ENCODE data around the gene ZNF610.
A peak's percentile ranks its signal among the peaks of the same experiment; 100 is the strongest.
"Not testable (repeated sequence)": the region's sequence is repeated elsewhere in the genome, so short reads cannot be mapped to it uniquely, and the experiment has no call there.

The ZNF610 gene

DNA sequence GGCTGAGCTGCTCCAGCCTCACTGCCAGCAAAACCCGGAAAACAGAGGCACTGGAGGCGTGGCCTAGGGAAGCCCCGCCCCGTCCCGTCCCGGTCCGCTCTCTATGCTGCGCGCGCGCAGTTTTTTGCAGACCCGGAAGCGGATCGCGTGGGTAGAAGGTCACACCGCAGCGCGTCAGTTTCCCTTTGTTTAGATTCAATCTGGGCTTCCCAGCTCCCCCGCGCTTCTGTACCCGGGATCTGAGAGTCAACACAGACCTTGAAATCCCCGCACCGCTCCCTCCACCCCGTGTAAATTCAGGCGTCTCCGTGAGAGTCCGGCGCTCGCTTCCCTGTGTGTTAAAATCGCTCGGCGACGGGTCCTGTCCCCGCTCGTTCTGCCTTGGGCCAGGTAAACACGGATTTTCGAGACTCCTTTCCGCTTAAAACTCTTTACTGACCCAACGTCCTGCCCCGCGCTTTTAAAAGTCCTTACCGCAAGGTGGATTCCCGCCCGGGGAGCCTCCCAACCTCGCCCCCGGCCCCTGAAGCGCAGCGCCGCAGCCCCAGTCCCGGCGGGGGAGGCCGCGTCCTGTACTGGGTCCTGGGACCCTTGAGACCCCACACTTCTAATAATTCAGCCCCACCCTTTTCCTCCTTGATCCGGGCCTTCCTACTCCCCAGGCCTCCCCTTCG lies at the start of gene ZNF610:
TSS of gene ZNF610 (plus strand) at position 127 of the 674 bp plus-strand sequence. CDS start 12,930 bp downstream, outside the sequence.
- peak; percentile 87 for DNase-seq

- no peak for DNase-seq
Measured at GRCh38 chr19:52286256-52286655, 49.8 kb upstream of the ZNF610 start.

GRCh38 chr19:52291781-52292180 lies 44.3 kb upstream of the ZNF610 start:
- DNase-seq: no peak

- not testable (repeated sequence) for DNase-seq
Measured at GRCh38 chr19:52292946-52293345, 43.1 kb upstream of the ZNF610 start.

DNA sequence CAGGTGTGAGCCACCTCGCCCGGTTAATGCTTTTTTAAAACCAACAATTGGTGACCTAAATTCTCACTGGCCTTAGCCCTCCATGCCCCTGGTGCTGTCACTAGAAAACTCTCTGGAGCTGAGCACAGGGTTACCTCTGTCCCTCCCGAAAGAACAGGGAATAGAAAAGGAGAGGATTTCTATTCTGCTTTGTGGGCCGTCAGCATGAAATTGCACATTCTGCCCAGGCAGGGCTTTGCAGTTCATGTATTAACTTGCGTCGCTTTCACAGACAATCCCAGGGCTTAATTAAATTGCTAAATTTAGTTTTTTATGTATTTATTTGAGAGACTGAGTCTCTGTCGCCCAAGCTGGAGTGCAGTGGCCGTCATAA lies 39.7 kb upstream of the ZNF610 start:
- no peak for DNase-seq

DNA sequence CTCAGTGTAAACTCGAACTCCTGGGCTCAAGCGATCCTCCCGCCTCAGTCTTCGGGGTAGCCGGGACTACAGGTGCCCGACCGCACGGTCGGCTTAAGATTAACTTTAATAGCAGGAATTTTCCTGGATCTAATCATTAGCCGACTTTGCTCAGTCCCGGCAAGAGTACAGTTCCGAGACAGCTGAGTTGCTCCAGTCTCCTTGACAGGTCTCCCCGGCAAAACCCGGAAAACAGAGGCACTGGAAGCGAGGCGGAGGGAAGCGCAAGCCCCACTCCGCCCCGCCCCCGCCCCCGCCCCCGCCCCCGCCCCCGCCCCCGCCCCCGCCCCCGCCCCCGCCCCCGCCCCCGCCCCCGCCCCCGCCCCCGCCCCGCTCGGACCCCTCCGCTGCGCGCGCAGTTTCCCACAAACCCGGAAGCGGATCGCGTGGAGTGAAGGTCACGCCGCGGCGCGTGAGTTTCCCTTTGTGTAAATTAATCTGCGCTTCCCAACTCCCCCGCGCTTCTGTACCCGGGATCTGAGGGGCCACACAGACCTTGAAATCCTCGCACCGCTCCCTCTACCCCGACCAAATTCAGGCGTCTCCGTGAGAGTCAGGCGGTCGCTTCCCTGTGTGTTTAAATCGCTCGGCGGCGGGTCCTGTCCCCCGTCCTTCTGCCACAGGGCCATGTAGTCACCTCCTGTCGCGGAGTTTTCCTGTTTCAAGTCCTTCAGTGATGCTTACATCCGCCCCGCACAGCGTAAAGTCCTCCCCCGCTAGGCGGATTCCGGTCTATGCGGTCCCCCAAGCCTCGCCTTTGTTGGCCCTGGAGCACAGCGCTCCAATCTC lies 39.1 kb upstream of the ZNF610 start, which contains the start of gene ZNF480:
TSS of gene ZNF480 (plus strand) at position 397 of the 828 bp plus-strand sequence. CDS start 3,244 bp downstream, outside the sequence.
- DNase-seq: peak; percentile 79

GRCh38 chr19:52297601-52298364 lies 38.3 kb upstream of the ZNF610 start:
- DNase-seq: no peak

GRCh38 chr19:52307275-52307674 lies 28.8 kb upstream of the ZNF610 start:
- peak; percentile 44 for DNase-seq

- DNase-seq: no peak
Measured at GRCh38 chr19:52322429-52322828, 13.6 kb upstream of the ZNF610 start.

DNA sequence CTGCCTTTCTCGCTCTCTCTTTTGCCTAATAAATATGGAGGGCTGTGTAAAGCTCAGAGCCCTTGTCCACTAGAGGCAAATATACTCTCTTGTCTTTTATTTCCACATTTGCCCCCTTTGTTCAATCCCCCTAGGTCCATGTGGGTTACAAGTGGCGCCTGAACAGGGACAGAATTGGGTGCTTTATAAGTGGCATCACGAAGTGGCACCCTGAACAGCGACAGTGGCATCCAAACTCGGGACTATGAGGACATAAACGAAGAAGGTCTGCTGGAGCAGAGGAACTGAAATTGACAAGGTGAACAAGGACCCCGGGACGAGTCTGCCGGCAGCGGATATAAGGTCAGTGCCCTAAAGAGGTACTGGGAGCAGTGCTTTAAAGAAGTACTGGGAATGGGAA lies 4.3 kb upstream of the ZNF610 start:
- DNase-seq: peak; percentile 9

GRCh38 chr19:52335768-52336116 lies 301 bp upstream of the ZNF610 start:
- no peak for DNase-seq

GRCh38 chr19:52336791-52337381 lies 843 bp downstream of the ZNF610 start:
- peak; percentile 16 for DNase-seq

GRCh38 chr19:52339022-52339421 lies 3.0 kb downstream of the ZNF610 start:
- not testable (repeated sequence) for DNase-seq

- peak; percentile 7 for DNase-seq
Measured at GRCh38 chr19:52343548-52343947, 7.5 kb downstream of the ZNF610 start.

DNA sequence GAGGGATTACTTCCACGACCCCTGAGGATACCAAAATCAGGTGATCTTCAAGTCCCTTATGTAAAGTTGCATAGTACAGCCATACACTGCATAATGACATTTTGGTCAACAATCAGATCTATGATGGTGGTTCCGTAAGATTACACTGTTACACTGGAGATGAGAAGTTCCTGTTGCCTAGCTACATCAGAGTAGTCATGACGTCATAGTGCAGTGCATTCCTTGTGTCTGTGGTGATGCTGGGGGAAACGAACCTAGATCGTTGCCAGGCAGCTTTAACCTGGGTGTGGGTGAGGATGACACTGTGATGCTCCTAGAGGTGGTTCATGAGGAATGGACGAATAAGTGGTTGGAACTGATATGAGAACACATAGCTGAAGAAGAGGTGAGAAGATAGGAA lies 9.1 kb downstream of the ZNF610 start:
- DNase-seq: no peak

DNA sequence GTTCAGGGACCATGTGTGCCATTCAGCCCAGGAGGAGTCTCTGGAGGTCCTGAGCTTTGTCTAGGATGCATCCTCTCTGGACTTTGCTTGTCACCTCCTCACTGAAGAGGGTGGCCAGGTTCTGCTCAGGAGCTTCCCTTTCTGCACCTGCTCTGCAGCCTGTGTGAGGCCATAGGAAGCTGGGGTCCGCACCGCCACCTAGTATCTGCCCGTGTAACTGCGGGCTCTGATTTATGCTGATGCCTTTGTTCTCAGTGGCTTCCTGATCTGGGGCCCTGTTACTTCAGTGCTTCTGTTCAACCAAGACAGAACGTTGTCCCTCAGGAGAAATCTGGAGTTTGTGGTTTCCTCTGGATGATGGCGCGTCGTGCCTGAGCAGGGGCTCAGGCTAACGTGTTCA lies 15.5 kb downstream of the ZNF610 start:
- DNase-seq: no peak

GRCh38 chr19:52366414-52366824 lies 30.4 kb downstream of the ZNF610 start:
- DNase-seq: no peak

- DNase-seq: peak; percentile 95
Measured at GRCh38 chr19:52369559-52370340, 33.7 kb downstream of the ZNF610 start, which contains the start of gene ZNF880. TSS of gene ZNF880 (plus strand) at chr19:52369923. CDS start at chr19:52369966, 43 bp downstream.

DNA sequence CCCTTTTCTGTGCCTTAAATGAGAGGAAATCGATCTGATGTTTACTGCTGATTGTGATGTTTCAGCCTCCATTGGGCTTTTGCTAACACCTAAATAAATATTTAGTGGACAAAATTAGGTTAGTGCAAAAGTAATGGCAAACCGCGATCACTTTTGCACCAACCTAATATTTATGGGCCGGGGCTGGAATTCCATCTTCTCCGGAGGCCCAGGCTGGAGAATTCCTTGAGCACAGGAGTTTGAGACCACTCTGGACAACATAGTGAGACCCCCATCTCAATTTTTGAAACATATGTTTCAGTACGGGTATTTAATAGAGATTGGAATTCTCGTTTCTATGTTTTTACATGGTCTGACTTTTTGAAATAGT lies 34.3 kb downstream of the ZNF610 start:
- DNase-seq: no peak

GRCh38 chr19:52391135-52391534 lies 55.1 kb downstream of the ZNF610 start:
- no peak for DNase-seq

DNA sequence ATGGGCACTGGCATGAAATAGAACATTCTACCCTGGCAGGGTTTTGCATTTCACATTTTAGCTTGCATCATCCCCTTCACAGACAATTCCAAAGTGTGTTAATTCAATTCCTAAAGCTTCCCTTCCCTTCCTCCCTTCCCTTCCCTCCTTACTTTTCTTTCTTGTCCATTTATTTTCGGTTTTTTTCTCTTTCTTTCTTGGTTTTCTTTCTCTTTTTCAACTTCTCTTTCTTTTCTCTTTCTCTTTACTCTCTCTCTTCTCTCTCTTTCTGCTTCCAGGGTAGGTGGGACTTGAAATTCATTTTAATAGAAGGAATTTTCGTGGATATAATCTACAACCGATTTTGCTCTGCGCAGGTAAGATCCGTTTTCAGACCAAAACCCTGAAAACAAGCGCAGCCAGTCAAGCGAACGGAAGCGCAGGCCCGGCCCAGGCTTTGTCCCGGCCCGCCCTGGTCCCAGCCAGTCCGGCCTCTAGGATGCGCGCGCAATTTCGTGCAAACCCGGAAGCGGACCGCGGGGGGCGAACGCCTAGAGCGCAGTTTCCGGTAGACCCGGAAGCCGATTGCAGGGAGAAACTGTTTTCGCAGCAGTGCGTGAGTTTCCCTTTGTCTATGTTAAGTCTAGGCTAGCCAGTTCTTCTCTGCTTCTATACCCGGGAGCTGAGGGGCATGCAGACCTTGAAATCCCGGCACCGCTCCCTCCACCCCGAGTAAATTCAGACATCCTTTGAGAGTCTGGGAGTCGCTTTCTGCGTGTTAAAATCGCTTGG lies 61.5 kb downstream of the ZNF610 start, which contains the start of gene ZNF528:
TSS of gene ZNF528 (plus strand) at position 540 of the 771 bp plus-strand sequence. CDS start 4,165 bp downstream, outside the sequence.
- peak; percentile 96 for DNase-seq

Data from fibroblast of skin of right biceps (primary cell).